Measurements from ENCODE around the gene MMEL1. TPM values are rescaled to one million over a fixed set of nuclear protein-coding genes. Genes with fewer than 3 reads are reported as not detected.

Gene MMEL1
- total RNA-seq, 4 donors from 2014 or later: 0.78 to 1.7 (median 0.80) TPM; not detected in 1

DNA sequence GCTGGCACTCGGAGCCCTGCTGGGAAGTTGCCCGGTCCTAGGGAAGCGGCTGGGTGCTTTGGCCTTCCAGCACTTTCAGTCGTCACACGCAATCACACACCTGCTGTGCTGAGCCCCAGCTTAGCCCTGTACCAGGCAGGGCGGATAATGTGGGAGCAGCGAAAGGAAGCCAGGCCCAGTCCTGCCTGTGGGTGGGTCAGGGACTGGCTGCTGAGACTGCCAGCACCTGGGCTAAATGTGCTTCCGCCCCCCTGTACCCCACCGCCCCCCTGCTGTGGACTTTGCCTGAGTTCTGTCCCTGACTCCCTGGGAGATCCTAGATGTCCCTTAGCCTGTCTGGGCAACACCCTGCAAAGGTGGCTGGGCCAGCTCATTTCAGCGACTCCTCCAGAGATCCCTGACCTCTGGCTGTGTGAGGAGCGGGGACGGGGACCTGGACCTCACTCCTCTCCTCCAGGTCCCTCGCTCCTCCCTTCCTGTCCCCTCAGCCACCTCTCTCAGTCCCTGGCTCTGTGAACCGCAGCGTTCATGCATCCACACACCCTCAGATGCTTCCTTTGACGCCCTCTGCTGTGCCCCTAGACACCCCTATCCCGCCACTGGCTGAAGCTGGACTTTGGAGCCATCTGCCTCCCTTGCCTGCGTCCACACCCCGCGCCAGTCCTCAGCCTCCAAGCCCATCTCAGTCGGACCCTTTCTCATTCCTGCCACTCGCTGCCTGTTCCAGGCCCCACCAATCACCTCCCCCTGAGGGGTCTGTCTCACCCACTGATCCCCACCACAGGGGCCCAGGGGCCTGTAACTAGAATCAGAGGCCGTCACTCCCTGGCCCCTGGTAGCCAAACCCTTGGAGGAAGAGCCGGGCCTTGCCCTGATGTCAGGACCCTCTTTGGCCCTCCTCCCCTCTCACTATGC, 1.4 kb downstream of the MMEL1 start:
- TF ChIP-seq POLR2A (IDR thresholded peaks at IDR 0.05; ENCODE audit: low read depth) (no peak), POLR2AphosphoS5 (IDR thresholded peaks at IDR 0.05) (no peak), EP300 (IDR thresholded peaks at IDR 0.05) (no peak), CTCF (IDR thresholded peaks at IDR 0.05) (no peak)
- peaks cover 4 to 22% (median 16%) of the 10 kb centered on the region in 4 donors for H3K4me1 ChIP-seq
- no peaks in the 10 kb centered on the region for H3K9me3 ChIP-seq
- H3K27me3 ChIP-seq: peaks cover 0 to 94% (median 55%) of the 10 kb centered on the region in 4 donors
- no peak overlapping the region for H3K4me3 ChIP-seq
- H3K36me3 ChIP-seq: no peaks in the 10 kb centered on the region
- H3K27ac ChIP-seq (replicated peaks in 1 of 4): no peak overlapping the region
- DNase-seq (ENCODE audit: extremely low spot score): no peak
- intact Hi-C loops (cut with DNase I): no loop called here
- 80% methylated on average over 19 of the region's 24 CpGs for WGBS

- intact Hi-C loops (cut with DNase I): no loop called here
- WGBS: 96% methylated on average over 34 of the region's 35 CpGs
- DNase-seq (ENCODE audit: extremely low spot score): no peak
Observed at GRCh38 chr1:2630498-2631135, 2.2 kb downstream of the MMEL1 start.

GRCh38 chr1:2629627-2630497, 3.0 kb downstream of the MMEL1 start:
- intact Hi-C loops (cut with DNase I): no loop called here

More at GRCh38 chr1:2630498-2631135, 2.2 kb downstream of the MMEL1 start:
- Histone ChIP-seq H3K4me3 (no peak overlapping the region), H3K27ac (replicated peaks in 1 of 4) (no peak overlapping the region), H3K36me3 (no peaks in the 10 kb centered on the region), H3K27me3 (peaks cover 0 to 95% (median 56%) of the 10 kb centered on the region in 4 donors), H3K9me3 (no peaks in the 10 kb centered on the region), H3K4me1 (peaks cover 4 to 22% (median 16%) of the 10 kb centered on the region in 4 donors)
- no peak for TF ChIP-seq EP300 (IDR thresholded peaks at IDR 0.05)
- TF ChIP-seq CTCF (IDR thresholded peaks at IDR 0.05): no peak
- TF ChIP-seq POLR2A (IDR thresholded peaks at IDR 0.05; ENCODE audit: low read depth): no peak
- no peak for TF ChIP-seq POLR2AphosphoS5 (IDR thresholded peaks at IDR 0.05)

More at GRCh38 chr1:2629627-2630497, 3.0 kb downstream of the MMEL1 start:
- DNase-seq (ENCODE audit: extremely low spot score): no peak
- 85% methylated on average over 16 of the region's 23 CpGs for WGBS
- peaks cover 0 to 96% (median 53%) of the 10 kb centered on the region in 4 donors for H3K27me3 ChIP-seq
- no peak for TF ChIP-seq CTCF (IDR thresholded peaks at IDR 0.05)
- TF ChIP-seq EP300 (IDR thresholded peaks at IDR 0.05): no peak
- TF ChIP-seq POLR2AphosphoS5 (IDR thresholded peaks at IDR 0.05): no peak
- no peak for TF ChIP-seq POLR2A (IDR thresholded peaks at IDR 0.05; ENCODE audit: low read depth)
- no peak overlapping the region for H3K4me3 ChIP-seq
- H3K27ac ChIP-seq (replicated peaks in 1 of 4): no peak overlapping the region
- no peaks in the 10 kb centered on the region for H3K9me3 ChIP-seq
- peaks cover 4 to 22% (median 16%) of the 10 kb centered on the region in 4 donors for H3K4me1 ChIP-seq
- no peaks in the 10 kb centered on the region for H3K36me3 ChIP-seq
